Measurements from ENCODE around the gene FHAD1. TPM values are rescaled to one million over a fixed set of nuclear protein-coding genes. Genes with fewer than 3 reads are reported as not detected.

The FHAD1 gene
- total RNA-seq, 1 experiment from 2014 or later = 1.9 TPM

DNA sequence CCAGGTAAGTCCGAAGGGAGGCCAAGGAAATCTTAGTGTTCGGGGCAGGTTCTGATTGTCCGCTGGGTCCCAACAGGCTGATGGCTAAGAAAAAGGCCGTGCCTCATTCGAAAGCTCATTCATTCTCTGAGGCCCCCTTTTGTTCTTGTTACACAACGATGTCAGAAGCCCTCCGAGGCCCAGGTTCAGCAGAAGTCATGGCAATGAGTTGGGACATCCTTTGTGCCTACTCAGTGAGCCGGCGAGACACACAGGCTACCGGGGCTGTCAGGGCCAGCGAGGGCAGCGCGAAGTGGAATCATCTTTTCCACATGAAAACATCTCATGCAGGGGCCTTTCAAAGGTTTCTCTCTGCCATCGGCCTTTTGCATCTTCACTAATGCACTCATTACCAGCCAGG lies 113.7 kb downstream of the FHAD1 start:
- Histone ChIP-seq H3K18ac (ENCODE audit: insufficient read length, low read depth, low read length) (no peak overlapping the region), H3K27me3 (ENCODE audit: insufficient read depth, low read length) (no peaks in the 10 kb centered on the region), H3K4me1 (ENCODE audit: insufficient read depth, low read length) (no peaks in the 10 kb centered on the region), H3K14ac (ENCODE audit: insufficient read depth, low read length) (no peak overlapping the region), H3K4me2 (ENCODE audit: insufficient read depth, insufficient read length, low read length) (no peak overlapping the region), H4K91ac (ENCODE audit: insufficient read length, low read depth, low read length) (no peak overlapping the region), H4K8ac (replicated peaks; ENCODE audit: insufficient read length, low read depth, low read length) (no peak overlapping the region), H2BK12ac (ENCODE audit: insufficient read length, low read depth, low read length) (no peak overlapping the region), H3K27ac (ENCODE audit: insufficient read length, low read depth, low read length) (no peak overlapping the region), H2BK20ac (ENCODE audit: low read depth, low read length, poor library complexity, severe bottlenecking) (no peak overlapping the region), H3K56ac (ENCODE audit: insufficient read length, low read depth, low read length) (no peak overlapping the region), H3K9ac (ENCODE audit: extremely low read depth, insufficient read length, low read length) (no peak overlapping the region), H3T11ph (ENCODE audit: low read length) (no peak overlapping the region), H3K79me1 (ENCODE audit: insufficient read depth, low read depth, low read length, poor library complexity, severe bottlenecking) (no peaks in the 10 kb centered on the region), H2BK15ac (ENCODE audit: low read depth, low read length) (no peak overlapping the region), H2BK120ac (ENCODE audit: low read depth, low read length, poor library complexity, severe bottlenecking) (no peak overlapping the region), H4K5ac (ENCODE audit: insufficient read length, low read depth, low read length) (no peak overlapping the region), H3K9me3 (ENCODE audit: control insufficient read depth, low read depth, low read length) (no peaks in the 10 kb centered on the region), H3K23ac (ENCODE audit: insufficient read length, low read depth, low read length) (no peak overlapping the region), H3K23me2 (ENCODE audit: insufficient read length, low read depth, low read length, poor library complexity, severe bottlenecking) (no peaks in the 10 kb centered on the region), H2BK5ac (ENCODE audit: insufficient read length, low read length) (no peak overlapping the region), H3K4ac (ENCODE audit: low read depth, low read length) (no peak overlapping the region), H4K20me1 (ENCODE audit: control insufficient read depth, insufficient read depth, insufficient read length) (no peaks in the 10 kb centered on the region), H2AK5ac (ENCODE audit: insufficient read length, low read length) (no peak overlapping the region), H2AFZ (ENCODE audit: low read length) (no peak overlapping the region), H3K79me2 (ENCODE audit: insufficient read depth, low read length) (no peaks in the 10 kb centered on the region)
- no peaks in the 10 kb centered on the region for H3K36me3 Mint-ChIP-seq (ENCODE audit: insufficient read depth in 1 of 3, low read depth in 3 of 3)
- H3K4me3 Mint-ChIP-seq = no peak overlapping the region
- peaks cover 18% of the 10 kb centered on the region for H3K27me3 Mint-ChIP-seq (ENCODE audit: low read depth)
- WGBS (ENCODE audit: extremely low coverage, insufficient read length, low lambda C conversion rate) = no CpG with 5 or more reads among the region's 14 CpGs
- peaks cover 9 to 14% of the 10 kb centered on the region in 2 experiments for H3K4me1 Mint-ChIP-seq
- no peaks in the 10 kb centered on the region for H3K9me3 Mint-ChIP-seq
- DNase-seq = no peak
- no peak overlapping the region for H3K27ac Mint-ChIP-seq
- TF ChIP-seq, protein P1, sequence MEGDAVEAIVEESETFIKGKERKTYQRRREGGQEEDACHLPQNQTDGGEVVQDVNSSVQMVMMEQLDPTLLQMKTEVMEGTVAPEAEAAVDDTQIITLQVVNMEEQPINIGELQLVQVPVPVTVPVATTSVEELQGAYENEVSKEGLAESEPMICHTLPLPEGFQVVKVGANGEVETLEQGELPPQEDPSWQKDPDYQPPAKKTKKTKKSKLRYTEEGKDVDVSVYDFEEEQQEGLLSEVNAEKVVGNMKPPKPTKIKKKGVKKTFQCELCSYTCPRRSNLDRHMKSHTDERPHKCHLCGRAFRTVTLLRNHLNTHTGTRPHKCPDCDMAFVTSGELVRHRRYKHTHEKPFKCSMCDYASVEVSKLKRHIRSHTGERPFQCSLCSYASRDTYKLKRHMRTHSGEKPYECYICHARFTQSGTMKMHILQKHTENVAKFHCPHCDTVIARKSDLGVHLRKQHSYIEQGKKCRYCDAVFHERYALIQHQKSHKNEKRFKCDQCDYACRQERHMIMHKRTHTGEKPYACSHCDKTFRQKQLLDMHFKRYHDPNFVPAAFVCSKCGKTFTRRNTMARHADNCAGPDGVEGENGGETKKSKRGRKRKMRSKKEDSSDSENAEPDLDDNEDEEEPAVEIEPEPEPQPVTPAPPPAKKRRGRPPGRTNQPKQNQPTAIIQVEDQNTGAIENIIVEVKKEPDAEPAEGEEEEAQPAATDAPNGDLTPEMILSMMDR (conservative IDR thresholded peaks at IDR 0.05) = no peak
